SJSA1 (cell line): ENCODE data around the gene ACVR1. TPM values are rescaled to one million over a fixed set of nuclear protein-coding genes. Genes with fewer than 3 reads are reported as not detected.

Experiments used
- DNase-seq, 2 experiments: peaks; one replicate each; pipeline ENCODE4 v3.0.0-alpha.2; 2015 to 2020; ENCODE audit warnings: low spot score in 2 of 2, low read depth in 1 of 2
- H3K27ac ChIP-seq: fragments of 250-450 bp; sonication (Bioruptor Pico); 2 replicates; pipeline ENCODE4 v1.5.1; 2020; ENCODE audit warnings: mild to moderate bottlenecking, moderate library complexity
- H3K27me3 ChIP-seq: fragments of 250-450 bp; sonication (Bioruptor Pico); replicated peaks from 2 replicates; pipeline ENCODE4 v1.5.1; 2020; ENCODE audit warnings: mild to moderate bottlenecking, moderate library complexity
- H3K36me3 ChIP-seq: fragments of 250-450 bp; sonication (Bioruptor Pico); 2 replicates; pipeline ENCODE4 v1.5.1; 2020; ENCODE audit warnings: mild to moderate bottlenecking
- H3K4me1 ChIP-seq: fragments of 250-450 bp; sonication (Bioruptor Pico); replicated peaks from 2 replicates; pipeline ENCODE4 v1.6.1; 2021; ENCODE audit warnings: mild to moderate bottlenecking
- H3K4me3 ChIP-seq: fragments of 250-450 bp; sonication (Bioruptor Pico); 2 replicates; pipeline ENCODE4 v1.5.1; 2020; ENCODE audit warnings: mild to moderate bottlenecking
- H3K9me3 ChIP-seq: fragments of 250-450 bp; sonication (Bioruptor Pico); replicated peaks from 2 replicates; pipeline ENCODE4 v1.5.1; 2020; ENCODE audit warnings: mild to moderate bottlenecking
- total RNA-seq: library from RNA; depleted of rRNA; stranded (reverse); fragments of >200 nt; shearing (Covaris generic); gene quantifications from 2 replicates; pipeline ENCODE4 v1.2.3, GENCODE V29; 2014; rRNA removed

ACVR1 gene
- total RNA-seq, 1 experiment from 2014 or later: 16.6 TPM

DNA sequence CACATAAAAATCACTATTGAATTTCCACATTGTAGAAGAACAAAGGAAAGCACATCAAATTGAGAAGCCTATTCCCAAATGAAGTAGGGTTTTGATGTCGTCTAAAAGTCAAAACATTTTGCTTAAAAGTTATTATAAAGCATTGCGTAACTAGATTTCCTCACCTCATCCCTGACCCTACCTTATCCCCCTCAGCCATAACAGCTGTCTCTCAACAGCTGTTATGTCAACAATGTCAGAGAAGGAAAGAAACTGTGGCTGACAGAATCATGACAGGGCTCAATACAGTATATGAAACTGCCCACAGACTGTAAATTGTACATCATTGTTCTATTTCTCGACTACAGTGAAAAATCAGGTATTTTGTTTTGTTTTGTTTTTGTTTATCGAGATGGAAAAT is 184.4 kb downstream of the ACVR1 start:
- Histone ChIP-seq H3K27ac (no peak overlapping the region), H3K36me3 (no peaks in the 10 kb centered on the region)

DNA sequence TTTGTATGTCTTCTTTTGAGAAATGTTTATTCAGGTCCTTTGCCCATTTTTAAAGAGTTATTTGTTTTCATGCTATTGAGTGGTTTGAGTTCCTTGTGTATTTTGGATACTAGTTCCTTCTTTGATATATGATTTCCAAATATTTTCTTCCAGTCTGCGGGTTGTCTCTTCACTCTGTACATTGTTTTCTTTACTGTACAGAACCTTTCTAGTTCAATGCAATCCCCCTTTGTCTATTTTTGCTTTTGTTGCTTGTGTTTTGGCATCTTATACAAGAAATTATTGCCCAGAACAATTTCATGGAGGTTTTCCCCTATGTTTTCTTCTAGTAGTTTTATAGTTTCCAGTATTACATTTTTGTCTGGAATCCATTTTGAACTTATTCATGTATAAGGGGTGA is 185.0 kb downstream of the ACVR1 start:
- no peak overlapping the region for H3K4me3 ChIP-seq
- no peak for DNase-seq
- peaks cover 6% of the 10 kb centered on the region for H3K4me1 ChIP-seq
- no peak overlapping the region for H3K27ac ChIP-seq
- no peaks in the 10 kb centered on the region for H3K27me3 ChIP-seq
- no peaks in the 10 kb centered on the region for H3K9me3 ChIP-seq
- H3K36me3 ChIP-seq: no peaks in the 10 kb centered on the region

More for the DNA sequence above, 184.4 kb downstream of the ACVR1 start:
- no peaks in the 10 kb centered on the region for H3K27me3 ChIP-seq
- no peaks in the 10 kb centered on the region for H3K9me3 ChIP-seq
- peaks cover 6% of the 10 kb centered on the region for H3K4me1 ChIP-seq
- DNase-seq: no peak
- no peak overlapping the region for H3K4me3 ChIP-seq

Other genes starting within 250 kb of the ACVR1 start
- gene ACVR1C, start 247.5 kb downstream of the ACVR1 start, total RNA-seq: not detected in 2 replicates
- gene UPP2, start 225.5 kb upstream of the ACVR1 start, total RNA-seq: not detected in 2 replicates